Placental pericyte (primary cell): ENCODE data around the gene CLDN9. TPM values are rescaled to one million over a fixed set of nuclear protein-coding genes. Genes with fewer than 3 reads are reported as not detected.

Experiments used
- small RNA-seq: library from RNA; depleted of rRNA; stranded (forward); fragments of <200 nt; gene quantifications from one replicate; pipeline ENCODE3, GENCODE V24; 2012; ENCODE audit warnings: low replicate concordance
- total RNA-seq: library from RNA; depleted of rRNA; stranded (reverse); fragments of >200 nt; gene quantifications from 2 replicates; pipeline ENCODE4 v1.2.3, GENCODE V29; 2012

Gene CLDN9
- not detected in 2 replicates for total RNA-seq

GRCh38 chr16:3012828-3013420 is at the start of gene CLDN9:
Gene CLDN9, plus strand, starts transcription at chr16:3012923. Its CDS starts 440 bp downstream, at chr16:3013363.

GRCh38 chr16:2963723-2964474 is 48.8 kb upstream of the CLDN9 start, which contains the start of gene KREMEN2:
Gene KREMEN2, plus strand, starts transcription at chr16:2964275. Its CDS starts 246 bp downstream, at chr16:2964521.

DNA sequence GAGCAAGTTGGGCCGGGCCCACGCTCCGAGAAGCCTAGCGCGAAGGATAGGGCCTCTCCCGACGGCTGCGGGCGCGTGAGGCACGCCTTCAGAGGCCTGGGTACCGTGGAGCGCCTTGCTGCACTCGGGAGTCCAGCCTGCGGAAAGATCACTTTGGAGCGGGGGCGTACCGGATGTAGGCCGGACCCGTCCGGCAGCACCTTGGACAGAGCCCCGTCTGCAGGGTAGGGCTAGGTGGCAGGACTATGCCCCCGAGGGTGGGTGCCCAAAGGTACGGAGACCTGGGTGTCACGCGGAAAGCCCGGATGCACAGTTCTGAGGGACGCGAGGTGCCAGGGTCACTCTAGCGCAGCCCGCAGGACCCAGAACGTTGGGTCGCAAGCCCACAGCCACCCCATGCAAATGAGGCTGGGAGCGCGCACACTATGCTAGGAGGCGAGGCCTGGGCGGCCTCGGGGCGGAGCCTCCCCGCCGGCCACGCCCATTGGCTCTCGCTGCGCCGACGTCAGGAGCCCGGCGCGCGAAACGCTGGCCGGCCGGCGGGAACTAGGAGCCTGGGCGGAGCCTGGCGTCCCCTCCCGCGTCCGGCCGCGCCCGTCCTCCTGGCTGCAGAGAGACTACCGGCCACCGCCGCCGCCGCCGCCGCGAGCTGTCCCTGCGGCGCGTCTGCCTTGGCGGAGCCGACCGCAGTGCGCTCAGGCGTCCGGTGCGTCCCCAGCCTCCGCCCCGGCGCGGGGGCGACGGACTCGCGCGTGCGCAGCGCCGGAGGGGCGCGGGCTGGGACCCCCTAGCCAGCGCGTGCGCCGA is 43.8 kb upstream of the CLDN9 start, which contains the start of gene PAQR4:
Gene PAQR4 (plus strand): TSS at position 611 of the 807 bp plus-strand sequence. CDS start 327 bp downstream, outside the sequence.

GRCh38 chr16:2980227-2981176 is 32.2 kb upstream of the CLDN9 start, which contains the start of gene PKMYT1:
Gene PKMYT1, minus strand, starts transcription at chr16:2980446. Its CDS starts 789 bp downstream, at chr16:2979657.

DNA sequence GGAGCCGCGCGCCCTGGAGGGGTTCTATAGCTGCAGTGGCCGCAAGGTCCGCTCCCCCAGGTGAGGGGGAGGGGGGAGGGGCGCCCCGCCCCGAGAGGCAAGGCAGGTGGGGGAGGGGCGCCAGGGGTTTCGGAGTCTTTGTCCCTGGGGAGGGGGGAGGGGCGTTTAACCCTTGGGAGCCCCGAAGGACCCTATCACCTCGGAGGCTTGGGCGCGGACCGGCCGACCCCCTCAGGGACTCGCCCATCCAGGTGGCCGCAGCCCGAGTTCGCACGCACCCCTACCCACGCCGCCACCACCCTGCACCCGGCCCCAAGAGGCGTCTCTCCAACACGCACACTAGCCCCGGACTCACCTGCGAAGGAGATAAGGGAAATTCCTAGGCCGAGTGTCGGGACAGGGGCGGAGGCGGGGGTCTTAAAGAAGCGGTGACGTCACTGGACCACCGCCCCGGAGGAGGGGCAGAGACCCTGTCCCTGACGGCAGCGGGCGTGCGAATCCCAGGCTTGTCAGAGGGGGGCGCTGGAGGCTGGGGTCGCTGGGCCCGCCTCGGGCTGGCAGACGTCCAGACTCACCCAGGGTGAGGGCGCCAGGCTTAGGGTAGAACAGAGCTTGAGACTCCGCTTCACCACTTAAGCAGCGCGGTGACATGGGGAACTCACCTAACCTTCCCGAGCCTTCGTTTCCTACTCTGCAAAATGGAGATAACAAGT is 5.2 kb downstream of the CLDN9 start, which contains the start of gene CLDN6:
Gene CLDN6 (minus strand): TSS at position 390 of the 713 bp plus-strand sequence. CDS start 2,162 bp downstream, outside the sequence.

DNA sequence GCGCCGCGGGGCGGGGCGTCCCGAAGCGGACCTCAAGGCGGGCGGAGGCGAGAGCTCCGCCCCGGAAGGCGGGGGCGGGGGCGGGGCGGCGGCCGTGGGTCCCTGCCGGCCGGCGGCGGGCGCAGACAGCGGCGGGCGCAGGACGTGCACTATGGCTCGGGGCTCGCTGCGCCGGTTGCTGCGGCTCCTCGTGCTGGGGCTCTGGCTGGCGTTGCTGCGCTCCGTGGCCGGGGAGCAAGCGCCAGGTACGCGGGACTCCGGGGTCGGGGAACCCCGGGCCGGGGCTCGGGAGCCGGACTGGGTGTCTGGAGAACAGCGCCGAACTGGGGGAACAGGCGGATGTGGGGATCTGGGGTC is 7.5 kb downstream of the CLDN9 start, which contains the start of gene TNFRSF12A:
Gene TNFRSF12A (plus strand): TSS at position 122 of the 357 bp plus-strand sequence. CDS start 30 bp downstream, at position 152.

GRCh38 chr16:3023669-3024478 is 11.2 kb downstream of the CLDN9 start, which contains the start of the genes HCFC1R1 and THOC6:
Gene HCFC1R1, minus strand, starts transcription at chr16:3023942. Its CDS starts 1 bp downstream, at chr16:3023941.
Gene THOC6, plus strand, starts transcription at chr16:3024035. Its CDS starts 292 bp downstream, at chr16:3024327.

DNA sequence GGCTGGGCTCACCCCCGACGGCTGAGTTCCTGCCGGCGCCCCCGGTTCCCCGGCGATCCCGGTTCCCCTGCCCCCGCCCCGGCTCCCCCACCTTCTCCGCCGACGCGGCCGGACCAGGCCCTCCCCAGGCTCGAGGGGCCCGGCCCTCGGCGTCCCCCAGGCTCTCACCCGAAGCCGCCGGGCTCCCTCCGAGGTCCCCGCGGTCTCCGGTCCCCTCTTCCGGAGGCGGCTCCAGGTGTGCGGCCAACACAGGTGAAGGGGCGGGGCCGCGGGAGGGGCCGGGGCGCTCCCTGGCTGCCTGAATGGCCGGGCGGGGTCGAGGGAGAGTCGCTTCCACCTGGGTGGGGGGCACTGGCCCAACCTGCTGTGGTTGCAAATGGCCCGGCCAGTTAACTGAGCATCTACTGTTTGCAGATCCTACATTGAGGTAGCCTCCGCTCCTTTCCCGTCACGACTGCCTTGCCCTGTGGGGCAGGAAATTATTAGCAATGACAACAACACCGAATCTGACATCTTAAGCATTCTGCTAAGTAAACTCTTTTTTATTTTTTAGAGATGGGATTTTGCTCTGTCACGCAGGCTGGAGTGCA is 24.1 kb downstream of the CLDN9 start, which contains the start of gene BICDL2:
Gene BICDL2 (minus strand): TSS at position 219 of the 590 bp plus-strand sequence. CDS start 1,448 bp downstream, outside the sequence.

DNA sequence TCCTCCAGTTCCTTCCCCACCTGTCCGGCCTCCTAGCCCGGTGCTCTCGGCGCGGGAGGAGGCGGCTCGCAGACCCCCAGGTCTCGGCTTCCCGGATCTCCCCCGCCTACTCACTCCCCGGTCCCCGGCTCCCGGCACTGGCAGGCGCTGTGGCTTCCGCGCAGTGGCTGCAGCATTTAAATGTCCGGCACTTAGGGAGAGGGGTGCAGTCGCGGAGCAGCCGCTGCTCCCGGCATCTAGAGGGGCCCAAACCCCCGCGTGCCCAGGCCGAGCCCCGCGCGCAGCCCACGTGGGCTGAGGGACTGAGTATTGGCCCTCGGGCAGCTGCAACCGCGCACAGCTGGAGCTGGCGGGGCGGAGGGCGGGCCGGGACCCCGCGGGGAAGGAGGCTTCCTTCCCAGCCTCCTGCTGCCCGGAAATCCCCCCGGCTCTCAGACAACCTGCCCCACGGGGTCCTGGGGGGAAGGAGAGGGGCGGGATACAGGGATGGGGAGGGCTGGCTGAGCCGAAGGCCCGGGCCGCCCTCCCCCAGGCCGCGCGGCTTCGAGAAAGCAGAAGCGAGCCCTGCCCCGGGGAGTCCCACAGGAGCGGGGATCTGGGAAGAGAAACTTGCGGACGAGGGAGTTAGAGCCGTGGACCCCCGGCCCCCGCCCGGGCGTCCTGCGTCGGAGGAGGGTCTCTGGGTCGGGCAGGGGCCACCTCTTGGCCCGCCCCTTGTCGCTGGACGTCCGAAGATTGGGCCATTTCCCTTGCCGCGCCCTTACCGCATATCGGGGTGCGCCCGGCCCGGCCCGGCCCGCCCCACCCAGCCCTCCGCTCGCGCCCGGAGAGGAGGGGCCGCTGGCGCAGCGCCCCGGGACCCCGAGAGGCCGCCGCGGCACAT is 33.3 kb downstream of the CLDN9 start, which contains the start of gene MMP25:
Gene MMP25 (plus strand): TSS at position 804 of the 883 bp plus-strand sequence. CDS start 357 bp downstream, outside the sequence.

Small RNA genes within 50 kb of the gene (small RNA-seq; reads per million reads assigned to genes)
- gene LINC00514: 0.13 reads per million

Other genes with a start within 250 kb of the CLDN9 start
- gene ELOB, start 235.6 kb upstream of the CLDN9 start, total RNA-seq: 154 and 313 TPM in 2 replicates
- gene PRSS33, start 225.4 kb upstream of the CLDN9 start, total RNA-seq: not detected in 2 replicates
- not detected in 2 replicates for gene PRSS41, start 214.5 kb upstream of the CLDN9 start, total RNA-seq
- not detected in 2 replicates for gene PRSS21, start 195.7 kb upstream of the CLDN9 start, total RNA-seq
- 0.29 TPM in 1 of 2 replicates, not detected in the other for gene ZG16B, start 182.6 kb upstream of the CLDN9 start, total RNA-seq
- gene PRSS22, start 154.8 kb upstream of the CLDN9 start, total RNA-seq: 2.7 TPM in 1 of 2 replicates, not detected in the other
- gene FLYWCH2, start 129.7 kb upstream of the CLDN9 start, total RNA-seq: 53.0 and 83.3 TPM in 2 replicates
- gene FLYWCH1, start 101.0 kb upstream of the CLDN9 start, total RNA-seq: 42.2 and 55.8 TPM in 2 replicates
- not detected in 2 replicates for gene KREMEN2, start 48.6 kb upstream of the CLDN9 start, total RNA-seq
- 1.1 and 12.2 TPM in 2 replicates for gene PAQR4, start 43.6 kb upstream of the CLDN9 start, total RNA-seq
- gene PKMYT1, start 32.5 kb upstream of the CLDN9 start, total RNA-seq: 0.22 and 27.1 TPM in 2 replicates
- gene CLDN6, start 5.3 kb downstream of the CLDN9 start, total RNA-seq: 0.14 and 0.22 TPM in 2 replicates
- gene TNFRSF12A, start 7.4 kb downstream of the CLDN9 start, total RNA-seq: 216 and 619 TPM in 2 replicates
- 11.6 and 21.7 TPM in 2 replicates for gene HCFC1R1, start 11.0 kb downstream of the CLDN9 start, total RNA-seq
- gene THOC6, start 11.1 kb downstream of the CLDN9 start, total RNA-seq: 32.2 and 40.7 TPM in 2 replicates
- under 0.01 TPM in 1 of 2 replicates, not detected in the other for gene BICDL2, start 24.0 kb downstream of the CLDN9 start, total RNA-seq
- not detected in 2 replicates for gene MMP25, start 33.6 kb downstream of the CLDN9 start, total RNA-seq
- 3.7 and 21.7 TPM in 2 replicates for gene IL32, start 52.7 kb downstream of the CLDN9 start, total RNA-seq
- gene ZSCAN10, start 86.4 kb downstream of the CLDN9 start, total RNA-seq: not detected in 2 replicates
- gene ZNF205, start 99.7 kb downstream of the CLDN9 start, total RNA-seq: 17.9 and 20.0 TPM in 2 replicates
- gene ZNF213, start 122.1 kb downstream of the CLDN9 start, total RNA-seq: 8.3 and 11.4 TPM in 2 replicates
- not detected in 2 replicates for gene OR1F1, start 175.3 kb downstream of the CLDN9 start, total RNA-seq
- 12.9 and 14.0 TPM in 2 replicates for gene ZNF200, start 222.2 kb downstream of the CLDN9 start, total RNA-seq
- gene MEFV, start 243.7 kb downstream of the CLDN9 start, total RNA-seq: not detected in 2 replicates